Ovary (tissue), 3 donors: ENCODE results near the gene EPHB1.

Experiments used
- EP300 ChIP-seq: sonication (generic); formaldehyde crosslinking; IDR thresholded peaks from one replicate; pipeline ENCODE4 v1.6.1; 2017; ENCODE audit warnings: antibody characterized with exemption
- POLR2A ChIP-seq: fragments of 450-650 bp; IDR thresholded peaks from one replicate; pipeline ENCODE4 v1.6.1; 2017; ENCODE audit warnings: antibody characterized with exemption, mild to moderate bottlenecking, moderate library complexity
- TF ChIP-seq, protein P1 (sequence below), 3 donors: fragments of 450-650 bp in 2 of 3; fragments of 200-600 bp in 1 of 3; IDR thresholded peaks; one replicate each; pipeline versions ENCODE4 v1.5.1 to v1.8.0; 2016 to 2022; ENCODE audit warnings: antibody characterized with exemption in 3 of 3, mild to moderate bottlenecking in 1 of 3
- donor health status: DM: no; HTN: no; CAD: no.

DNA sequence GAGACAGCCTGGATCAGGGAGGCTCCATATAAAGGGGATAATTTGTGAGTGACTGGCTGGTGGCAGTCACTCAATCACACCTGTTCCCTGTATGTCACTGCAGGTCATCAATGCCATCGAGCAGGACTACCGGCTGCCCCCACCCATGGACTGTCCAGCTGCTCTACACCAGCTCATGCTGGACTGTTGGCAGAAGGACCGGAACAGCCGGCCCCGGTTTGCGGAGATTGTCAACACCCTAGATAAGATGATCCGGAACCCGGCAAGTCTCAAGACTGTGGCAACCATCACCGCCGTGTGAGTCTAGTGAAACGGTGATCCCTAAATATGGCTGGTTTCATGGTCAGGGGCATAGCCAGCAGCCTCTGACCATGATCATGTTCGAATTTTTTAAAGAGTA lies 453.2 kb downstream of the EPHB1 start:
- TF ChIP-seq, protein P1, sequence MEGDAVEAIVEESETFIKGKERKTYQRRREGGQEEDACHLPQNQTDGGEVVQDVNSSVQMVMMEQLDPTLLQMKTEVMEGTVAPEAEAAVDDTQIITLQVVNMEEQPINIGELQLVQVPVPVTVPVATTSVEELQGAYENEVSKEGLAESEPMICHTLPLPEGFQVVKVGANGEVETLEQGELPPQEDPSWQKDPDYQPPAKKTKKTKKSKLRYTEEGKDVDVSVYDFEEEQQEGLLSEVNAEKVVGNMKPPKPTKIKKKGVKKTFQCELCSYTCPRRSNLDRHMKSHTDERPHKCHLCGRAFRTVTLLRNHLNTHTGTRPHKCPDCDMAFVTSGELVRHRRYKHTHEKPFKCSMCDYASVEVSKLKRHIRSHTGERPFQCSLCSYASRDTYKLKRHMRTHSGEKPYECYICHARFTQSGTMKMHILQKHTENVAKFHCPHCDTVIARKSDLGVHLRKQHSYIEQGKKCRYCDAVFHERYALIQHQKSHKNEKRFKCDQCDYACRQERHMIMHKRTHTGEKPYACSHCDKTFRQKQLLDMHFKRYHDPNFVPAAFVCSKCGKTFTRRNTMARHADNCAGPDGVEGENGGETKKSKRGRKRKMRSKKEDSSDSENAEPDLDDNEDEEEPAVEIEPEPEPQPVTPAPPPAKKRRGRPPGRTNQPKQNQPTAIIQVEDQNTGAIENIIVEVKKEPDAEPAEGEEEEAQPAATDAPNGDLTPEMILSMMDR (IDR thresholded peaks at IDR 0.05), result no peak
- no peak for TF ChIP-seq EP300
- no peak for TF ChIP-seq POLR2A
